GM12873 (cell line): ENCODE measurements around the gene RALY.

Source experiments
- TF ChIP-seq, protein P1 (sequence below): IDR thresholded peaks from 2 replicates; pipeline ENCODE4 v1.5.1; 2012; ENCODE audit warnings: low read depth, mild to moderate bottlenecking, moderate library complexity, low read length, control low read depth; ENCODE audit not compliant: insufficient read depth; ENCODE audit errors: missing control alignments

RALY gene

DNA sequence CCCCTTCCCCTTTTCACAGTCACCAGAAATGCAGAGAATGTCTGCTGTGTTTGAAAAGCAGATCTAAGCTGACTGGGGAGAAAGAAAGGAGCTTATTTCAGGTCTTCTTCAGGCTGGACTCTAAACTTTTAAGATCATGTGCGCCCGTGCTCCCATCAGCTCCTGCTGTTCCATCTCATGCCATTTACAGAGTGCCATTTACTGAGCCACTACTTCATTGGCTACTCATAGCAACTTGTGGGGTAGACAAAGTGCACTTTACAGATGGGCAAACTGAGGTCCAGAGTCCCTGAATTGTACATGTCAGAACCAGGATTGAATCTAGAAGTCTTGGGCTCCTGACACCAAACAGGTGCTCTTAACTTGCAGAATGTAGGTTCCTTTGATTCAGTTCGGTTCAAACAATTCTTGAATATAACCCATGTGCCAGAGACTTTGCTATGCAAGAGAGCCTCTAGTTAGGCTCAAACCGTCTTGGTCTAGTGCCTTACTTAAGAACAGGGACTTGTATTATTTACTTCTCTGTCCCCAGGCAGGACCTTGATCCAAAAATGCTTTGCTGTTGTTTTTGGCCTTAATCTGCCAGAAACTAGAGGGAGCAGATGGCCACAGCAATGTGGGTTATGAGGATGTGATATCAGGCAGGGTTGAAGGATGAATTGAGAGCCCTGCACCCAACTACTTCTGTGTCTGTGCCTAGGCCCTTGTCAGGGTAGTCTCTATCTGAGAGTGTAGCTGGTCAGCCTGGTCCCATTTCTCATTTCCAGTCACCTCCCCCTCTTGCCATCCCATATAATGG lies 56.4 kb downstream of the RALY start:
- TF ChIP-seq, protein P1, sequence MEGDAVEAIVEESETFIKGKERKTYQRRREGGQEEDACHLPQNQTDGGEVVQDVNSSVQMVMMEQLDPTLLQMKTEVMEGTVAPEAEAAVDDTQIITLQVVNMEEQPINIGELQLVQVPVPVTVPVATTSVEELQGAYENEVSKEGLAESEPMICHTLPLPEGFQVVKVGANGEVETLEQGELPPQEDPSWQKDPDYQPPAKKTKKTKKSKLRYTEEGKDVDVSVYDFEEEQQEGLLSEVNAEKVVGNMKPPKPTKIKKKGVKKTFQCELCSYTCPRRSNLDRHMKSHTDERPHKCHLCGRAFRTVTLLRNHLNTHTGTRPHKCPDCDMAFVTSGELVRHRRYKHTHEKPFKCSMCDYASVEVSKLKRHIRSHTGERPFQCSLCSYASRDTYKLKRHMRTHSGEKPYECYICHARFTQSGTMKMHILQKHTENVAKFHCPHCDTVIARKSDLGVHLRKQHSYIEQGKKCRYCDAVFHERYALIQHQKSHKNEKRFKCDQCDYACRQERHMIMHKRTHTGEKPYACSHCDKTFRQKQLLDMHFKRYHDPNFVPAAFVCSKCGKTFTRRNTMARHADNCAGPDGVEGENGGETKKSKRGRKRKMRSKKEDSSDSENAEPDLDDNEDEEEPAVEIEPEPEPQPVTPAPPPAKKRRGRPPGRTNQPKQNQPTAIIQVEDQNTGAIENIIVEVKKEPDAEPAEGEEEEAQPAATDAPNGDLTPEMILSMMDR, result no peak

DNA sequence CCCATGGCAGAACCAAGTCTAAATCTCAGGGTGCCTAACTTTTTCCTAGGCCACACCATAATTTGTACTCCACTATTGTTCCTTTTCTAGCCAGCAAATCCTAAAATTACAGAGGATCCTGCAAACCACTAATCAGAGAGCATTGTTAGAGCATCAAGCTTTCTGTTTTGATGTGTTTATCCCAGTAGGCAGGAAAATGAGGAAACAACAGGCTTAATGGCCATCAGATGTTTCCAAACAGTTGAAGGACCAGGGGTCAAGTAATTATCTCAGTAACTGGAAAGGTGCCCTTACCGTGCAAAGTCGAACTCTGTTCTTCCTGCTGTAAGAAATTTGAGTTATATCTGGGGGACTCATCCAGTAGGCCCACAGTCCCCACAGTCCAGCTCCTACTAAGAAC lies 58.7 kb downstream of the RALY start:
- TF ChIP-seq, protein P1, result no peak

DNA sequence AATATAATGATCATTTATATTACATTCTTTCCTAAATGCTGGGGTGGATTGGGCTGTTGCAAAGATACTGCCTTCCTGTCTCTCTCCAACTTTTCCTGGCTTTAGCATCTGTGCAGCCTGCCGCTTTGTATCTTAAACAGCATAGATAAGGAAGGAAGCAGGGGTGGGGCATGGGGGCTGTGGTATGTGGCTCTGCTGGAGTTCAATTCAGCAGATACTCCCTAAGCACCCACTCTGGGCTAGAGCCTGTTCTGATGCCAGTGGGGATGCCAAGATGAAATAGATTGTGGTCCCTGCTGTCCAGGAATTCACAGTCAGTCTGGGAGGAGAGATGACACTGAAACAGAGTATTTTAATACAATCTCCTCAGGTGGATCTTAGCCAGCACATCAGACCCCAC lies 61.6 kb downstream of the RALY start:
- TF ChIP-seq, protein P1, result no peak

DNA sequence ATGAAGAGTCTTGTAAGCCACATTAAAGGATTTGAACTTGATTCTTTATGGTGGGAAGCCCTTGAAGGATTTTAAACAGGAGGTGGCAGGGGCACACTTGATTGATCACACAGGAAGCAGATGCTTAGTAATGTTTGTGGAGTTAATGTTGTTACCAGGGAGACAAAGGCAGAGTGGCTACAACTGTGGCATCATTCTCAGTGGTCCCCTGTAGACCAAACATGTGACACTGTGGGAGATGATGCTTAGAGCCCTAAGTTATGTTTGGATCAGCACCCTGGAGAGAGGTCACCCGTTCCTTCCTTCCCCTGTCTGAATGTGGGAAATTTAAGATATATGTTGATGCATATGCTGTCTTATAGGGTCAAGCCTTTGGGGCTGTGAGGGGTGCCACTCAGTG lies 65.1 kb downstream of the RALY start:
- TF ChIP-seq, protein P1, result no peak

DNA sequence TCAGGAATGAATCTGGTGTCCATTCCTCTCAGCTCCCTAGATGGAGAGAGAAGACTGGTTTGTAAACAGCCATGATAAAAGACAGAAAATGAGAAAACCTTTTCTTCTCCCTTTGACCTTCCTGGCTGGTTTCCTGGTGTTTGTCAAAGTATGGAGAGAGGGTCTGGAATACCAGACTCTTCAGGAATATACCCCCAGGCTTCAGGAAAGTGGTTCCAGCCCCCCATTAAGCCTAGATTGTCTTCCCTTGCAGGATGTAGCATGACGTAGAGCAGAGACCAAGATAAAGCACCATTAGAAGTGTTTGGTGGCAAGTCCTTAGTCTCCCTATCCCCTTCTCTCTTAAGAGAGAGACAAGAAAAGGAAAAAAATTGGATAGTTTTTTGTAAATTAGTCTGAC lies 67.3 kb downstream of the RALY start:
- TF ChIP-seq, protein P1, result no peak

DNA sequence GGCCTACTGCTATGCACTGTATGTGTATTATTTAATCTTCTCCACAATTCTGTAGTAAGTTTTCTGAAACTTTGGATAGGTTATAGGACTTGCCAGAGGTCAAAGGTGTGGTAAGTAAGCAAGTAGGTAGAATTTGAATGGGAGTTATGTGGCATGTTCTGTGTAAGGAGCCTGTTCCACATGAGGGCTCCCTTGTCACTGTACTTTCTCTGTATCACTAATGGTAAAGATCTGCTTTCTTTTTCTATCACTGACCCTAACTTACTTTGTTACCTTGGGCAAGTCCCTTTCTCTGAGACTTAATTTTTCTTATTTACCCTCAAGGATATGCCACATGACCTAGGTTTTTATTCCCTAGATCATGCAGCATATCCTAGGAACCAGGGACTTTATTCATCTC lies 68.0 kb downstream of the RALY start:
- TF ChIP-seq, protein P1, result no peak

DNA sequence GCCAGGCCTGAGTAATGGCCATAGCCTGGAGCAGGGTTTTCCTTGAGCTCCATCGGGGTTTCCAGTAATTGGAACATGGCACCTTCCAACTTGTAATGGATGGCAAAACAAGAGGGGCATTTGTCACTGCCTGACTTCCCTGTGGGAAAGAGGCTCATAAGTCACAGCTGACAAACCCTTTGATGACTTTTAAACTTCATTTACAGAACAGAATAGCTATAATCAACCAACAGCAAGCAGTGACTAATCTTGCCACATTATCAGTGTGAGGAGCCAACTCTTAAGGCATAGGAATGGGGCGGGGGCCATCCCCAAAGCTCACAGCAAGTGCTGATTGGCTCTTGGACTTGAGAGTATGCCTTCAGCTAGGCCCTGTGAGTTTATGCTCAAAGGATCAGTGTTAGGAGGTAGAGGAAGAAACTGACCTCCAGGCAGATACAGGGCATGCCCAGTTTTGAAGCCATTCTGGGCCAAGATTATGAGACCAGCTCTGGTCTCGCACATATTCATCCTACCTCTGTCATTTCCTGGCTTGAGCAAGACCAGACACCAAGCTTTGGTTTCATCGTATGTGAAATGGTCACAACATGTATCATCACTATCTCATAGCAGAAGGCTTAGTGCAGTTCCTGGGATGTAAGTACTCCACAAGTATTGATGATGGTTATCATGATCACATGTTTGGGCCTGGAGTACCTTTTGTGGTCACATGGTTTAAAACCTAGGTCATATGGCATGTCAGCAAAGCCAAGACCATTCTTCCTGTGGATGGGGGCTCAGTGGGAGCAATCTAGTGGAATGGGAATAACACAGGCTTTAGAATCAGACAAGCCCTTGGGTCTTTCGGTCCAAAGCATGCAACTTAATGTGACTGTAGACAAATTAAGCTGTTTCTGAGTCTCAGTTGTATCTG lies 69.1 kb downstream of the RALY start:
- TF ChIP-seq, protein P1, result no peak
